ENCODE results near the gene HK3.

HK3 gene

GRCh38 chr5:176865964-176866363, 33.2 kb downstream of the HK3 start:
- FAIRE-seq = no peak

DNA sequence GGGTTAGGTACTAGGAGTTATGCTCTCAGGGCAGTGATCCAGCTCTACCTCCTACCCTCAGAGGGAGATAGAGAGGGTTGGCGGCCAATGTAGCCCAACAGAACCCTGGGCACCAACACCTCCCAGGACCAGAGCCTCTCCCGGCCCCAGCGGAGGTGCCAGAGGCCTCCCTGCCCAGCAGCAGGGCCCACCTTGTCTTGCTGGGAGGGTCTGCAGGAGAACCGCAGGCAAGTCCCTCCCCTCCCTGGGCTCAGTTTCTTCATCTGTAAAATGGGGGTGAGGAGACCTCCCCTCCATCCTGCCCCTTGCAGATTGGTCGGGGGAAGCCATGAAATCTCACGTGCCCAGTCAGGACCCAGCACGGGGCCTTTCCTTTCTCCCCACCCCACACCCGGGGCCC, 34.4 kb downstream of the HK3 start:
- FAIRE-seq = no peak

- FAIRE-seq = no peak
These were observed 35.4 kb downstream of the HK3 start for GRCh38 chr5:176863765-176864098.

DNA sequence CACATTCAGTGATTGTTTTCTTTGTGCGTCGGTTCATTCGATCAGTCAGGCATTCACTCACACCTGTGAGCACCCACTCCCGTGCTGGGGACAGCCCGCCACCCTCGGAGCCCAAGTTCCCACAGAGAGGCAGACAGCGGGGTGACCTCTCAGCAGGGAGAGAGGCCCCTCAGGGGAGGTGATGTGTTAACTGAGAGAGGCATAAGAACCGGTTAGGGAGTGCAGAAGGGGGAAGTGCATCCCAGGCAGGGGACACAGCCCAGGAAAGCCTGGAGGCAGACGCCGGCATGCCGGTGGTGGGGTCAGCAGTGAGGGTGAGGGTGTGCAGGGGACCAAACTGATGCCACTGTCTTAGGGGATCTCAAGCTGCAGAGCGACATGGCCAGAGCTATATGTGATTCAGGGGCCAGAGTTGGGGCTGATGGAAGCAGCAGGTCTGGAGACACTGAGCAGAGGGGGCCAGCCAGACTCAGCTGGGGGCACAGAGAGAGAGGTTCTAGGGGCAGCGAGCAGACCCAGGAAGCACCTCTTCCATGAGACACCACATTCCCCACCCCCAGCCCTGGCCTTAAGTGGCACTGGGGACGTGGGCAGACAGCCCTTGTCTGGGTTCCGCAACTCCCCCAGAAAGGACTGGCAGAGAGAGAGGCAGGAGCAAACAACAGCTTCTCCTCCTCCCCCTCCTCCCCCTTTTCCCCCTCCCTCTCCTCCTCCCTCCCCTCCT, 35.9 kb downstream of the HK3 start:
- FAIRE-seq = no peak

- FAIRE-seq = no peak
These were observed 36.7 kb downstream of the HK3 start for GRCh38 chr5:176862330-176862995.

DNA sequence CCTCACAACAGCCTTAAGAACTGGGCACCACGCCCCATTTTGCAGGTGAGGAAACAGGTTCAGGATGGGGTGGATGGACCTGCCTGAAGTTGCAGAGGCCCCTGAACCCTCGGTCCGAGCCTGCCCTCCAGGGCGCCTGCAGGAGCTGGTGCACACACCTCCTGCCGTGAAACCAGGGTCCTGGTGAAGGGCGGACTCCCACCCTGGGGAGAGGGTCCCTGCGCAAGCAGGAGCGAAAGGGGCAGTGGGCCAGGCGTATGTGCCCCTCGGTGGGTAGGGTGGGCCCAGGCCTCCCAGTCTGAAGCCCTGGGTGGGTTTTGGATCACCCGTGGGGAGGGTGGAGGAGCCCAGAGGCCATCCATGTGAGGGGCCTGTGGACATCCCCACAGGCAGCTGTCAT, 37.9 kb downstream of the HK3 start:
- FAIRE-seq = no peak

DNA sequence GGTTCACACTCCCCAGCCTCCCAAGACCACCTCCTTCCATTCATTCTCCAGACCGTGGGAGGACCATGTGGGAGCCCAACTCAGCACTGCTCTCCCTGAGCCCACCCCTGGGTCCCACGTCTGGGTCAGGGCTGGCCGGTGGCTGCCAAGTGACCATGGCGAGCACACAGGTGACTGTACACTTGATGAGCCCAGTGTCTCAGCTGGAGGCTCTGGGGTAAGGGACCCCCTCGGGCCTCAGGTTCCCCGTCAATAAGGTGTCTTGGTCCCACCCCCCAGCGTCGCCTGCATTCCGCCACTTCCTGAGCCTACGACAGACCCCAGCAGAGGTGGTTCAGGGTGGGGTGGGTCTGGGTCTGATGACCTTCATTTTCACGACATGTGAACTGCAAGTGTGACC, 38.8 kb downstream of the HK3 start:
- FAIRE-seq = no peak

DNA sequence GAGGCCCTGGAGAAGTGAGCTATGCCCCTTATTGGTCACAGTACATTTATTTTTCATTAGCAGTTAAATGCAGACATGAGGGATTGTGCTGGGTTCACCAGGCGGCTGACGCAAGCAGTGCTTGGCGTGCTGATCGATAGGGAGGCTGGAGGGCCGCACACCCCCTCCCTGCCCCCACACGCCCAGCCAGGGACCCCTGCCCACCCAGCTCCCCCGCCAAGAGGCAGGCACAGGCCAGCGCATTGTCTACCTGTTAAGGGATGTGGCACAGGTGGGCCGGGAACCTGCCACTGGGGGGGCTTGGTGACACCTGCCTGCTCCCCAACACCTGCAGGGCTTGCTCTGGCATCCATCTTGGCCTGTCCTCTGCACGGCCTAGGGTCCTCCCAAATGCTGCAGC, 39.2 kb downstream of the HK3 start:
- no peak for FAIRE-seq

- FAIRE-seq = no peak
These were observed 41.3 kb downstream of the HK3 start for GRCh38 chr5:176857894-176858273.

- no peak for FAIRE-seq
These were observed 41.8 kb downstream of the HK3 start for GRCh38 chr5:176857216-176857893.

DNA sequence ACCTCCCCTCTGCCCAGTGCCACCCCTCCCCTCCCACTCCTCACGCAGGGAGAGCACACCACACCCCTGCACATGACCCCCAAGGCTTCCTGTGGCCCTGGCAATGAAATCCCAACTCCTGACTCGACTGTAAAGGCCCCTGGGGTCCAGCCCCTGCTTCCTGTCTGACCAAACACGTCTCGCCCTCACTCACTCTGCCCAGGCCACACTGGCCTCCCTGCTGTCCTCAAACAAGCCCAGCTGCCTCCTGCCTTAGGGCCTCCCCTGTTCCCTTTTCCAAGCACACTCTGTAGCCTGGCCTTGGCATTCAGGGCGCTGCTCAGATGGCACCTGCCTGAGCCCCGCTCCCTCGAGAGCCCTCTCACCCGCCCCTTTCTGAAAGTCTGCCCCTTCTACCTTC, 42.4 kb downstream of the HK3 start:
- FAIRE-seq = no peak

DNA sequence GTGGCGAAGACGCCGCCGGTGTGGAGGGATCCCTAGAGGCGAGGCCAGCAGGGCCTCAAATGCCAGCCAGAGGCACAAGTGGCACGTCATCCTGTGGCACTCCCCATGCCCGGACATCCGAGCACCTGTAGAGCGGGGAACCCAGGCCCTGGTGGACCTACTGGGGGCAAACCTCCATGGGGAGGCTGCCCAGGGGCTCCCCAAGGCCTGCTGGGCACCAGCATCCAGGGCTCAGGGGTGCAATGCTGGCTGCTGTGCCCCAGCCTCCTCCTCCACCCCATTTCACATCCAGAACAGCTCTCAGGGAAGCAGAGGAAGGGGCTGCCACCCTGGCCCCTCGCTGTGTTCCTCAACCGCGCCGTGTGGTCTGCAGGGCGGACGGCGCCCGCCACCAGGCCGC, 43.5 kb downstream of the HK3 start:
- no peak for FAIRE-seq

GRCh38 chr5:176854164-176854563, 45.0 kb downstream of the HK3 start:
- FAIRE-seq = no peak

GRCh38 chr5:176853151-176853778, 45.9 kb downstream of the HK3 start:
- no peak for FAIRE-seq

DNA sequence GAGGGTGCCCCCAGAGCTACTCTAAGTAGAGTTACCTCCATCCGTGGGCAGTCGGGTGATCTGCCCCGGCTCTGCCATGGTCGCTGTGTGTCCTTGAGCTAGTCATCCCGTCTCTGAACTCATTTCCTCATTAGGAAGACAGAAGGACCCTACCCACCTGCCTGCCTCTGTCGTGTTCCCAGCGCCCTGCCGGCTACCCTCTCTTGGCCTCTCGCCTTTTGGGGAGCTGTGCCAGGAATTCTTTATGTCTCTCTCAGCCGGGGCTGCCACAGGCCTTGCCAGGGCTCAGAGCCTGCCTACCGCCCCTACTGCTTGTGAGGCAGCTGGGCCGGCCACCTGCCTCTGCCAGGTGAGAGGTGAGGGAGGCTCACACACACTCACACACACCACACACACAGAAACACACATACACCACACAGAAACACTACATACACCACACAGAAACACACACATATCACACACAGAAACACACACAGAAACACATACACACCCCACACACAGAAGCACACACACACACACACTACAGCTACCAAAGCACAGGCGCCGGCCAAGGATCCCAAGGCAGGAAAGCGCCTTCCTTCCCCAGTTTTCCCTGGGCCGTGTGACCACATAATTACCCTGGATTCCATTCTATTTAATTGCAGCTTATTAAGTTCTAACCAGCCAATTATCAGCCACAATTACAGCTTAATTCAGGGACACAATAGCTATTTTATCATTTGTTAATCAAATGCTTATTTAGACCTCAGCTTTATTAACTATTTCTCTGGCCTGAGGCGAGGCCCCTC, 47.1 kb downstream of the HK3 start:
- no peak for FAIRE-seq

- FAIRE-seq = no peak
These were observed 47.8 kb downstream of the HK3 start for GRCh38 chr5:176851380-176851779.

DNA sequence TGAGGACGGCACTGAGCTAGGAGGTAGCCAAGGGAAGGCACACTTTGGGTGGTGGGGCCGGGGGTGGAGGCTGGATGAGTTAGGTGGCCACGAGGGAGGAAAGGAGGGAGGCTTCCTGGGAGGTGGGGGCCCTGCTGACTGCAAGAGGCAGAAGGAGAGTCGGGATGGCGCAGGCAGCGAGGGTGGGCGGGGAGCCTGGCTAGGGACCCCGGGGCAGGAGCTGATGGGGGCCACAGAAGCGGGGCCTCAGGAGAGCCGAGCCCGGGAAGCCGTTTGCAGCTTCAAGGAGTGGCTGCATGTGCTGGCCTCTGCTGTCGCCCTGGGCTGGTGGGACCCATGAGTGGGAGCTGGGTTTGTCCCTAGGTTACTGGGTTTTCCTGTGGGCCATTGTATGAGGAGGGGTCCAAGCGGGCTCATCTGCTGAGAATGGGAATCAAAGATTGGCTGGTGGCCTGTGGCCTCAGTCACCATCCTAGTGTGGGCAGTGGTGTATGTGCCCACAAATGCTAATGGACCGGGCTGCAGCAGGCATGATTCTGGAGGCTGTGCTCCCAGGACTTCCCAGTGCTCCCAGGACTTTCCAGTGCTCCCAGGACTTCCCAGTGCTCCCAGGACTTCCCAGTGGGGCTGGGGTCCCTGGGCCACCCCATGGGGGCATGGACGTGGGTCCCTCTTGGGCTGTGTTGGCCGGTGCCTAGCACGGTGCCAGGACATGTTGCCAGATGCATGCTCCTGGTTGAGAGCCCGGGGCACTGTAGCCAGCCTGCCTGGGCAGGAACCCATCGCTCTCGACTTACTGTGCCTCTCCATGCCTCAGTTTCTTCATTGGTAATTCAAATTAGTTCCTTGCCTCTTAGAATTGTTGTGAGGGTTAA, 48.5 kb downstream of the HK3 start:
- FAIRE-seq = no peak

- FAIRE-seq = no peak
These were observed 49.4 kb downstream of the HK3 start for GRCh38 chr5:176849611-176850227.

DNA sequence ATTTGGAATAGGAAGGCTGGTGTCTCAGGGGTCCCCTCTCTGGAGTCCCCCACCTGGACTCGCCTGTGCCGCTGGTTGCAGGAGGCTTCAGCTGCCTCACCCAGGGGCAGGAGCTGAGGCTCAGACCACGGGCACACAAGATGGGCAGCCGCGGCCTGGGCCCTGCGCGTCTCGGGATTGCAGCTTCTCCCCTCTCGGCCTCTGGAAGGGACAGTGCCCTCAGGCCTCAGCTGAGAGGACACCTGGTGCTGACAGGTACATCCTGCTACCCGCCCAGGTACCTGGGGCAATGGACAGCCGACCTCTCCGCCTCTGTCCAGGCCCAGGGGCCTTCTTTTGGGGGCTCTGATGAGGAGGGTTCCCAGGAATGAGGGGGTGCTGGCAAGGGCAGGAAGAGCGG, 50.5 kb downstream of the HK3 start:
- FAIRE-seq = no peak

GRCh38 chr5:176847726-176848290, 51.3 kb downstream of the HK3 start:
- no peak for FAIRE-seq

GRCh38 chr5:176847148-176847547, 52.0 kb downstream of the HK3 start:
- no peak for FAIRE-seq
